ENCODE results near the gene MAFB.
"Not testable (repeated sequence)": the region's sequence is repeated elsewhere in the genome, so short reads cannot be mapped to it uniquely, and the experiment has no call there.

Gene MAFB

DNA sequence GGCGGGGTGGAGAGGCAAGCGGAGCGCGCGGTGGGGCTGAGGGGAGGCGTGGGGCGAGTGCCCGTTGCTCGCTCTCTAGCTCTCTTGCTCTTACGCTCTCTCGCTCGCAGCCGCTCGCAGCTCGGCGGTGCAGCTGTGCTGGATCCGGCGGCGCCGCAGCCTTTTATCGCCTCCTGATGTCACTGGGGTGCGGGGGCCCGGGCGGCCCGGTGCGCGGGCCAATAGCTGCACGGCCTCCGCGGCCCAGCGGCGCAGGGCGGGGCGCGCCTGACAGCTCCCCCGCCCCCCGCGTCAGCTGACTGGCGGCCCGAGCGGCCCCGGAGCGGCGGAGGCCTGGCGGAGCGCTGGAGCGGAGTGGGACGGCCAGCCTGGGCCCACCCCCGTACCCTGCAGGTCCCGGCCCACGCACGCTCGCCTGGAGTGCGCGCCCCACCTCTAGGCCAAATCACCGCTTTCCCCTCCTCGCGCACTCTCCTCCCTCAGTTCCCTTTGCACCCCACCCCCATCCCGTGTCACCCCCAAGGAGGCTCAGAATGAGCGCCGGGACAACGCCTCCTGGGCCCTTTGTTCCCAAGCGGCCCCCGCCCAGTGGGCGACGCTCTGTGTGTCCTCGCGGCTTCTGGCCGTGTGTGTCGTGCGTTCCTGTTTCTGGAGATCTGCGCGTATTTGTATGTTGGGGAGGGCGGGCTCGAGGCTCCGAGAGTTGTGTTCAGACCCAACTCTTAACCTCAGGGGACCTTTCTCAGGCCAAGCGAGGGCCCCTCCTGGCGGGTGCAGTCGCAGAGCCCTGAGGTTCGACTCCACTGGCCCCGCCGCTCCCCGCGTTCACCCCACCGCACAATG, at the start of gene MAFB:
Gene MAFB (minus strand): TSS at position 137 of the 843 bp plus-strand sequence. CDS start 386 bp downstream, outside the sequence.
- DNase-seq = peak; percentile 76
- Histone ChIP-seq H3K27me3 (replicated peaks) (peaks cover 66% of the 10 kb centered on the region), H3K36me3 (replicated peaks) (no peaks in the 10 kb centered on the region), H3K4me3 (ENCODE audit: low read depth, low read length) (peak within 1 kb of the TSS; percentile 55), H3K27ac (peak within 1 kb of the TSS; percentile 3)
- in situ Hi-C loops (cut with HindIII; ENCODE audit: low pct_ligation_motif_present, low sequenced_read_pairs) = no loop called here
- TF ChIP-seq, protein P1, sequence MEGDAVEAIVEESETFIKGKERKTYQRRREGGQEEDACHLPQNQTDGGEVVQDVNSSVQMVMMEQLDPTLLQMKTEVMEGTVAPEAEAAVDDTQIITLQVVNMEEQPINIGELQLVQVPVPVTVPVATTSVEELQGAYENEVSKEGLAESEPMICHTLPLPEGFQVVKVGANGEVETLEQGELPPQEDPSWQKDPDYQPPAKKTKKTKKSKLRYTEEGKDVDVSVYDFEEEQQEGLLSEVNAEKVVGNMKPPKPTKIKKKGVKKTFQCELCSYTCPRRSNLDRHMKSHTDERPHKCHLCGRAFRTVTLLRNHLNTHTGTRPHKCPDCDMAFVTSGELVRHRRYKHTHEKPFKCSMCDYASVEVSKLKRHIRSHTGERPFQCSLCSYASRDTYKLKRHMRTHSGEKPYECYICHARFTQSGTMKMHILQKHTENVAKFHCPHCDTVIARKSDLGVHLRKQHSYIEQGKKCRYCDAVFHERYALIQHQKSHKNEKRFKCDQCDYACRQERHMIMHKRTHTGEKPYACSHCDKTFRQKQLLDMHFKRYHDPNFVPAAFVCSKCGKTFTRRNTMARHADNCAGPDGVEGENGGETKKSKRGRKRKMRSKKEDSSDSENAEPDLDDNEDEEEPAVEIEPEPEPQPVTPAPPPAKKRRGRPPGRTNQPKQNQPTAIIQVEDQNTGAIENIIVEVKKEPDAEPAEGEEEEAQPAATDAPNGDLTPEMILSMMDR (IDR thresholded peaks at IDR 0.05; ENCODE audit: low read depth, low read length, missing control alignments) = no peak

DNA sequence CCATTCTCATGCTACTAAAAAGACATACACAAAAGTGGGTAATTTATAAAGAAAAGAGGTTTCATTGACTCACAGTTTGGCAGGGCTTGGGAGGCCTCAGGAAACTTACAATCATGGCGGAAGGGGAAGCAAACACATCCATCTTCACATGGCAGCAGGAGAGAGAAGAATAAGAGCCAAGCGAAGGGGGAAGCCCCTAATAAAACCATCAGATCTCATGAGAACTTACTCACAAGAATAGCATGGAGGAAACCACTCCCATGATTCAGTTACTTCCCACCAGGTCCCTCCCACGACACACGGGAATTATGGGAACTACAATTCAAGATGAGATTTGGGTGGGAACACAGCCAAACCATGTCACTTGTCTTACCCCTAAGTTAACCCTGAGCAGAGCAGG, 47.4 kb upstream of the MAFB start:
- H3K4me3 ChIP-seq (ENCODE audit: low read depth, low read length); H3K36me3 ChIP-seq (replicated peaks); H3K27ac ChIP-seq; DNase-seq; in situ Hi-C loops (cut with HindIII; ENCODE audit: low pct_ligation_motif_present, low sequenced_read_pairs); H3K27me3 ChIP-seq (replicated peaks): not testable (repeated sequence)

DNA sequence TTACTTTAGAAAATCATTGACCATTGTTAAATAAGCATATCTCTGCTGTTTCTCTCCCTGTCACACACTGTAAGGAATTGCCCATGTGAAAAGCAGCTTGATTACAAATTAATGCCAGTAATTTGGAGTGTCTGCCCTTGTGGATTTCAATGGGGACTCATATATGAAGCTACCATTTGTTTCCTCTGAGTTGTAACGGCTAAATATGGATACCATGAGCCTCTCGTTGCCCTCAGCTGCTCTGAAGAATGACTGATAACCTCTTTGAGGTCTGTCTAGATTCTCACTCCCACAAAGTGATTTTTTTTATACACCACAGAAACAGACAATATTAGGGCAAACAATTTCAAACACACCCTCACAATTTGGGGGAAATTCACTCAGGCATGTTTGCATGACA, 40.0 kb upstream of the MAFB start:
- TF ChIP-seq, protein P1 (IDR thresholded peaks at IDR 0.05; ENCODE audit: low read depth, low read length, missing control alignments) = no peak
- no peak overlapping the region for H3K27ac ChIP-seq
- no peaks in the 10 kb centered on the region for H3K27me3 ChIP-seq (replicated peaks)
- no peak for DNase-seq
- H3K36me3 ChIP-seq (replicated peaks) = no peaks in the 10 kb centered on the region
- in situ Hi-C loops (cut with HindIII; ENCODE audit: low pct_ligation_motif_present, low sequenced_read_pairs) = no loop called here
- no peak overlapping the region for H3K4me3 ChIP-seq (ENCODE audit: low read depth, low read length)

DNA sequence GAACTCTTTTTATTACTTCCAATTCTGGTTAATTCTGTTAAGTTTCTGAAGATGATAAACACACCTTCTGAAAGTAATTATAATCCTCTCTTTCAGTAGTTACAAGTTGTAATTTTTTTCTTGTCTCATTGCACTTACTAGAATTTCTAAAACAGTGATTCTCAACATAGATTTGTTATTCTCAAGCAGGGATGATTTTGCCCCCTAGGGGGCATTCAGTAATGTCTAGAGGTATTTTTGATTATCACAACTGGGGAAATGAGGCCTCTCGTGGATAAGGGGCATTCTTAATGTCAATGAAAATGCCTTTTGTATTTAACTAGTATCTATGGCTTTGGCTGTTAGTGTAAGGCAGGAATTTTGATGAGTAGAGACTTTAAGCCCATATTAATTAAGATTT, 39.4 kb upstream of the MAFB start:
- in situ Hi-C loops (cut with HindIII; ENCODE audit: low pct_ligation_motif_present, low sequenced_read_pairs) = no loop called here
- no peaks in the 10 kb centered on the region for H3K27me3 ChIP-seq (replicated peaks)

DNA sequence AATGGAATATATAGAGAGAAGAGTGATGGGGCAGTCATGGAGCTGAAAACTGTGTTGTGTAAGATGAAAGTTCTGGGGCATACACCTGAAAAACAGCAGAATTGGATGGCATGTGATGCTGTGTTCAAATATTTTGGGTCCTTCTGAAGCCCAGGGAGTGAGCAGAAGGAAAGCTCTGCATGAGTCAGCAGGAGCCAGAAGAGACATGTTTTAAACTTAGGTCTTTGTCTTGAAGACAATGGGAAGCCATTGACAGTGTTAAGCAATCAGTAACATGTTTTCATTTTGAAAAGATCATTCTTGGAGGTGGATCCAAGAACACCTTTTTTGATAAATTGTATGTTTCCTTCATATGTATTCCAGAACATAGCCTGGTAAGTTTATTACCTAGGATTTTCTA, 38.9 kb upstream of the MAFB start:
- DNase-seq = no peak
- no peaks in the 10 kb centered on the region for H3K27me3 ChIP-seq (replicated peaks)
- in situ Hi-C loops (cut with HindIII; ENCODE audit: low pct_ligation_motif_present, low sequenced_read_pairs) = no loop called here
- no peak overlapping the region for H3K27ac ChIP-seq
- TF ChIP-seq, protein P1 (IDR thresholded peaks at IDR 0.05; ENCODE audit: low read depth, low read length, missing control alignments) = no peak
- no peak overlapping the region for H3K4me3 ChIP-seq (ENCODE audit: low read depth, low read length)
- no peaks in the 10 kb centered on the region for H3K36me3 ChIP-seq (replicated peaks)

More for the DNA sequence above, 39.4 kb upstream of the MAFB start:
- no peaks in the 10 kb centered on the region for H3K36me3 ChIP-seq (replicated peaks)
- no peak overlapping the region for H3K27ac ChIP-seq
- H3K4me3 ChIP-seq (ENCODE audit: low read depth, low read length) = no peak overlapping the region
- TF ChIP-seq, protein P1 (IDR thresholded peaks at IDR 0.05; ENCODE audit: low read depth, low read length, missing control alignments) = peak; percentile 33
- no peak for DNase-seq

DNA sequence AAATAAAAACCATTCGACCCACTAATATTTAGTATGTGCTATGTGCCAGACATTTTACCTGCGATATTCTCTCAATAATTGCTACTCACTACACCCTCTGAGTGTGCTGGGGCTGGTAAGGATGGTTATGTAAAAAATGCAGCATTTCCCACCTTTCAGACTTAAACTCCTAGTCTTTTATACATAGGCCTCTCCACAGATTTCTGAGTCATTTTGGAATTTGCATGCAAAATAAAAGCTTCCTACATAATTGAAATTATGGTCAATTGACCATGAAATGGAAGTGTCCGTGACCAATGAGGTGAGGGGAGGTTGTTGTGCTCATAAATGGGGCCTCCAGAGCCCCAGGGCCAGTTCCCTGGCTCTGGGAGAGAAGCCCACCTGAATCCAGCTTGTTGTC, 37.7 kb upstream of the MAFB start:
- Histone ChIP-seq H3K27me3 (replicated peaks) (no peaks in the 10 kb centered on the region), H3K36me3 (replicated peaks) (no peaks in the 10 kb centered on the region), H3K27ac (no peak overlapping the region), H3K4me3 (ENCODE audit: low read depth, low read length) (no peak overlapping the region)
- in situ Hi-C loops (cut with HindIII; ENCODE audit: low pct_ligation_motif_present, low sequenced_read_pairs) = no loop called here
- DNase-seq = no peak
- TF ChIP-seq, protein P1 (IDR thresholded peaks at IDR 0.05; ENCODE audit: low read depth, low read length, missing control alignments) = no peak

All from brain microvascular endothelial cell (primary cell).